Measurements from ENCODE around the gene CFAP99.
"Not testable (repeated sequence)": the region's sequence is repeated elsewhere in the genome, so short reads cannot be mapped to it uniquely, and the experiment has no call there.

Gene CFAP99

GRCh38 chr4:2428496-2429213 is 9.9 kb downstream of the CFAP99 start:
- Histone ChIP-seq H3K4me3 (ENCODE audit: low read length) (no peak overlapping the region), H3K27ac (ENCODE audit: low read depth, low read length) (no peak overlapping the region), H3K27me3 (ENCODE audit: control insufficient read depth, insufficient read depth, low read length) (peaks cover 3% of the 10 kb centered on the region), H3K9ac (ENCODE audit: low read length) (no peak overlapping the region), H3K4me1 (ENCODE audit: control insufficient read depth, insufficient read depth, low read length) (no peaks in the 10 kb centered on the region), H3K36me3 (ENCODE audit: control insufficient read depth, insufficient read depth, low read length) (no peaks in the 10 kb centered on the region)

GRCh38 chr4:2429945-2430757 is 11.4 kb downstream of the CFAP99 start:
- not testable (repeated sequence) for H3K4me1 ChIP-seq (ENCODE audit: control insufficient read depth, insufficient read depth, low read length); H3K9ac ChIP-seq (ENCODE audit: low read length); H3K36me3 ChIP-seq (ENCODE audit: control insufficient read depth, insufficient read depth, low read length); H3K27me3 ChIP-seq (ENCODE audit: control insufficient read depth, insufficient read depth, low read length); H3K4me3 ChIP-seq (ENCODE audit: low read length); H3K27ac ChIP-seq (ENCODE audit: low read depth, low read length)

- Histone ChIP-seq H3K9ac (ENCODE audit: low read length) (no peak overlapping the region), H3K4me3 (ENCODE audit: low read length) (no peak overlapping the region), H3K27ac (ENCODE audit: low read depth, low read length) (no peak overlapping the region), H3K27me3 (ENCODE audit: control insufficient read depth, insufficient read depth, low read length) (no peaks in the 10 kb centered on the region), H3K36me3 (ENCODE audit: control insufficient read depth, insufficient read depth, low read length) (no peaks in the 10 kb centered on the region), H3K4me1 (ENCODE audit: control insufficient read depth, insufficient read depth, low read length) (no peaks in the 10 kb centered on the region)
These were observed 13.2 kb downstream of the CFAP99 start for GRCh38 chr4:2432004-2432403.

- Histone ChIP-seq H3K4me3 (ENCODE audit: low read length) (no peak overlapping the region), H3K27ac (ENCODE audit: low read depth, low read length) (no peak overlapping the region), H3K4me1 (ENCODE audit: control insufficient read depth, insufficient read depth, low read length) (no peaks in the 10 kb centered on the region), H3K27me3 (ENCODE audit: control insufficient read depth, insufficient read depth, low read length) (no peaks in the 10 kb centered on the region), H3K9ac (ENCODE audit: low read length) (no peak overlapping the region), H3K36me3 (ENCODE audit: control insufficient read depth, insufficient read depth, low read length) (no peaks in the 10 kb centered on the region)
These were observed 14.3 kb downstream of the CFAP99 start for GRCh38 chr4:2432991-2433530.

GRCh38 chr4:2433609-2434350 is 15.0 kb downstream of the CFAP99 start:
- Histone ChIP-seq H3K4me1 (ENCODE audit: control insufficient read depth, insufficient read depth, low read length) (no peaks in the 10 kb centered on the region), H3K27me3 (ENCODE audit: control insufficient read depth, insufficient read depth, low read length) (no peaks in the 10 kb centered on the region), H3K36me3 (ENCODE audit: control insufficient read depth, insufficient read depth, low read length) (no peaks in the 10 kb centered on the region), H3K27ac (ENCODE audit: low read depth, low read length) (no peak overlapping the region), H3K9ac (ENCODE audit: low read length) (no peak overlapping the region), H3K4me3 (ENCODE audit: low read length) (no peak overlapping the region)

- Histone ChIP-seq H3K9ac (ENCODE audit: low read length) (no peak overlapping the region), H3K27ac (ENCODE audit: low read depth, low read length) (no peak overlapping the region), H3K4me1 (ENCODE audit: control insufficient read depth, insufficient read depth, low read length) (no peaks in the 10 kb centered on the region), H3K36me3 (ENCODE audit: control insufficient read depth, insufficient read depth, low read length) (no peaks in the 10 kb centered on the region), H3K4me3 (ENCODE audit: low read length) (no peak overlapping the region), H3K27me3 (ENCODE audit: control insufficient read depth, insufficient read depth, low read length) (no peaks in the 10 kb centered on the region)
These were observed 15.7 kb downstream of the CFAP99 start for GRCh38 chr4:2434420-2434819.

- Histone ChIP-seq H3K4me3 (ENCODE audit: low read length) (no peak overlapping the region), H3K4me1 (ENCODE audit: control insufficient read depth, insufficient read depth, low read length) (no peaks in the 10 kb centered on the region), H3K27me3 (ENCODE audit: control insufficient read depth, insufficient read depth, low read length) (no peaks in the 10 kb centered on the region), H3K36me3 (ENCODE audit: control insufficient read depth, insufficient read depth, low read length) (no peaks in the 10 kb centered on the region), H3K9ac (ENCODE audit: low read length) (no peak overlapping the region), H3K27ac (ENCODE audit: low read depth, low read length) (no peak overlapping the region)
These were observed 17.5 kb downstream of the CFAP99 start for GRCh38 chr4:2436301-2436700.

GRCh38 chr4:2436761-2437474 is 18.2 kb downstream of the CFAP99 start:
- Histone ChIP-seq H3K4me3 (ENCODE audit: low read length) (no peak overlapping the region), H3K36me3 (ENCODE audit: control insufficient read depth, insufficient read depth, low read length) (no peaks in the 10 kb centered on the region), H3K9ac (ENCODE audit: low read length) (no peak overlapping the region), H3K4me1 (ENCODE audit: control insufficient read depth, insufficient read depth, low read length) (no peaks in the 10 kb centered on the region), H3K27me3 (ENCODE audit: control insufficient read depth, insufficient read depth, low read length) (no peaks in the 10 kb centered on the region), H3K27ac (ENCODE audit: low read depth, low read length) (no peak overlapping the region)

- Histone ChIP-seq H3K27ac (ENCODE audit: low read depth, low read length) (no peak overlapping the region), H3K9ac (ENCODE audit: low read length) (no peak overlapping the region), H3K27me3 (ENCODE audit: control insufficient read depth, insufficient read depth, low read length) (no peaks in the 10 kb centered on the region), H3K4me1 (ENCODE audit: control insufficient read depth, insufficient read depth, low read length) (no peaks in the 10 kb centered on the region), H3K36me3 (ENCODE audit: control insufficient read depth, insufficient read depth, low read length) (no peaks in the 10 kb centered on the region), H3K4me3 (ENCODE audit: low read length) (no peak overlapping the region)
These were observed 18.9 kb downstream of the CFAP99 start for GRCh38 chr4:2437475-2438215.

GRCh38 chr4:2438822-2439718 is 20.3 kb downstream of the CFAP99 start:
- Histone ChIP-seq H3K27me3 (ENCODE audit: control insufficient read depth, insufficient read depth, low read length) (no peaks in the 10 kb centered on the region), H3K4me3 (ENCODE audit: low read length) (no peak overlapping the region), H3K9ac (ENCODE audit: low read length) (no peak overlapping the region), H3K4me1 (ENCODE audit: control insufficient read depth, insufficient read depth, low read length) (no peaks in the 10 kb centered on the region), H3K36me3 (ENCODE audit: control insufficient read depth, insufficient read depth, low read length) (no peaks in the 10 kb centered on the region), H3K27ac (ENCODE audit: low read depth, low read length) (no peak overlapping the region)

Measured in rectal smooth muscle tissue (tissue), 1 donor.